ENCODE results near the gene ANKS6.

Gene ANKS6

DNA sequence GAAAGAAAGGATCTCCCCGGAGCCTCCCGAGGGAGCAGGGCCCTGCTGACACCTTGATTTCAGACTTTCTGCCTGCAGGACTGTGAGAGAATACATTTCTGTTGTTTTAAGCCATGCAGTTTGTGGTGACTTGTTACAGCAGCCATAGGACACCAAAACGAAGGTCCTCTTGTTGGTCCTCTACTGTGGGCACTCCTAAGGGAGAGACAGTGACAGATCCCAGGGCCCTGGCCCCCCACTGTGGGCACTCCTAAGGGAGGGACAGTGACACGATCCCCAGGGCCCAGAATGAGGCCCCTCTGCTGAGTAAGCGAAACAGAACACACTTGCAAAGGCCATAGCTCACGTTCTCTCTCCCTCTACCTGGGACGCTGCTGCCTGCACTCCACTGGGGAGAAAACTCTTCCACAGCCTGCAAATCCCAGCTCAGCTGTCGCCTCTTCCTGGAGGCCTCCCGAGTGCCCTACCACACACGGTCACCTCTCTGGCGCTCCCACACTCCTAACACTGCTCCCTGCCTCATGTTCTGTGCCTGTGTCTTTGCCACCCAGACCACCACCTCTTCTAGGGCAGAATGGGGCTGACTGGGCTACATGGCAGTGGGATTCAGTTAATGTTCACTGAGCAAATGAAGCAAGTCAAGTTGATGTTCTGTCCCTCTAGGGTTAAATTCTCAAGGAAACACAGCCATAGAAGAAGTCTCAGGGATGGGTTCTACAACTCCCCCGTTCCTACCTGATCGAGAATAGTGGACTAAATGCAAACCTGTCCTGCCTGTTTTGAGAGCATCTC, 23.8 kb downstream of the ANKS6 start:
- DNase-seq (ENCODE audit: low read depth), result no peak
- TF ChIP-seq, protein P1, sequence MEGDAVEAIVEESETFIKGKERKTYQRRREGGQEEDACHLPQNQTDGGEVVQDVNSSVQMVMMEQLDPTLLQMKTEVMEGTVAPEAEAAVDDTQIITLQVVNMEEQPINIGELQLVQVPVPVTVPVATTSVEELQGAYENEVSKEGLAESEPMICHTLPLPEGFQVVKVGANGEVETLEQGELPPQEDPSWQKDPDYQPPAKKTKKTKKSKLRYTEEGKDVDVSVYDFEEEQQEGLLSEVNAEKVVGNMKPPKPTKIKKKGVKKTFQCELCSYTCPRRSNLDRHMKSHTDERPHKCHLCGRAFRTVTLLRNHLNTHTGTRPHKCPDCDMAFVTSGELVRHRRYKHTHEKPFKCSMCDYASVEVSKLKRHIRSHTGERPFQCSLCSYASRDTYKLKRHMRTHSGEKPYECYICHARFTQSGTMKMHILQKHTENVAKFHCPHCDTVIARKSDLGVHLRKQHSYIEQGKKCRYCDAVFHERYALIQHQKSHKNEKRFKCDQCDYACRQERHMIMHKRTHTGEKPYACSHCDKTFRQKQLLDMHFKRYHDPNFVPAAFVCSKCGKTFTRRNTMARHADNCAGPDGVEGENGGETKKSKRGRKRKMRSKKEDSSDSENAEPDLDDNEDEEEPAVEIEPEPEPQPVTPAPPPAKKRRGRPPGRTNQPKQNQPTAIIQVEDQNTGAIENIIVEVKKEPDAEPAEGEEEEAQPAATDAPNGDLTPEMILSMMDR (IDR thresholded peaks at IDR 0.05; ENCODE audit: insufficient read depth, low read depth, low read length, missing control alignments), result no peak
- no peak overlapping the region for H3K4me3 ChIP-seq (ENCODE audit: low read length)

GRCh38 chr9:98771209-98771874, 25.0 kb downstream of the ANKS6 start:
- H3K4me3 ChIP-seq (ENCODE audit: low read length), result no peak overlapping the region
- TF ChIP-seq, protein P1 (IDR thresholded peaks at IDR 0.05; ENCODE audit: insufficient read depth, low read depth, low read length, missing control alignments), result no peak

GRCh38 chr9:98770717-98771116, 25.6 kb downstream of the ANKS6 start:
- H3K4me3 ChIP-seq (ENCODE audit: low read length), result no peak overlapping the region
- no peak for DNase-seq (ENCODE audit: low read depth)
- TF ChIP-seq, protein P1 (IDR thresholded peaks at IDR 0.05; ENCODE audit: insufficient read depth, low read depth, low read length, missing control alignments), result no peak

More at GRCh38 chr9:98771209-98771874, 25.0 kb downstream of the ANKS6 start:
- DNase-seq (ENCODE audit: low read depth), result no peak

GRCh38 chr9:98768344-98768743, 28.0 kb downstream of the ANKS6 start:
- no peak overlapping the region for H3K4me3 ChIP-seq (ENCODE audit: low read length)
- TF ChIP-seq, protein P1 (IDR thresholded peaks at IDR 0.05; ENCODE audit: insufficient read depth, low read depth, low read length, missing control alignments), result no peak
- no peak for DNase-seq (ENCODE audit: low read depth)

DNA sequence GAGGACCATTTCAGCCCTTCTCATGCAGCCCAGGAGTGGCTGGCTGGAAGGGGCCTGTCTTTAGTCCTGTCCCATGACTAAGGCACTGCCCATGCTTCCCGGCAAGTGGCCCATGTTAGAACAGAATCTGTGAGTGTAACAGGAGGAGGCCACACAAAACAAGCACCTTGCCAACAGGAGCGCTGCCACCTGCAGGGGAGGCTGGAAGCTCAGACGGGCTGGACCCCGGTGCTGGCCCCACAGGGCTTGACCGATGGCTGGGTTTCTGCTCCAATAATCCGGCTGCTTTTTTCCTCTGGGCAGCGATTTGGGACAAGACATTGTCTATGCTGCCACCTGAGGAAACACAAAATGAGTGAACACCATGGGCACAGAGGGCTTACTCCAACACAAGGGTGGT, 28.4 kb downstream of the ANKS6 start:
- TF ChIP-seq, protein P1 (IDR thresholded peaks at IDR 0.05; ENCODE audit: insufficient read depth, low read depth, low read length, missing control alignments), result no peak
- DNase-seq (ENCODE audit: low read depth), result no peak
- no peak overlapping the region for H3K4me3 ChIP-seq (ENCODE audit: low read length)

DNA sequence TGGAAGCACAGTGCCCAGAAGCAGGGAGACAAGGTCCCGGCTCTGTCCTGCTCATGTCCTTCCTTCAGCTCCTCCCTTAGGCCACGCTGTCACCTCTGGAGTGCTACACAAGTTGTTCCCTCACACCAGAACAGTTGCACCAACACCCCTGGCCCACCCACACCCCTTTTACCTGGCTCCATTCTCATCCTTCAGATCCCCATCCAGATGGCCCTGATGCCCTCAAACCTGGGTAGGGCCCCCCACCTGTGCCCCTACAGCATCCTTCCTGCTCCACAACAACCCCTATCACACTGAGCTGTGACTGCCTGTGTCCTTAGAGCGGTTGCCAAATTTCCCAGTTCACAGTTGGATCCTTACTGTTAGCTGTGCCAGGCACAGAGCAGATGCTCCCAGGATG, 29.2 kb downstream of the ANKS6 start:
- H3K4me3 ChIP-seq (ENCODE audit: low read length), result no peak overlapping the region
- no peak for DNase-seq (ENCODE audit: low read depth)
- TF ChIP-seq, protein P1 (IDR thresholded peaks at IDR 0.05; ENCODE audit: insufficient read depth, low read depth, low read length, missing control alignments), result no peak
